ENCODE measurements around the gene SDSL.

- no peak for TF ChIP-seq CTCF (conservative IDR thresholded peaks at IDR 0.05; ENCODE audit: low read depth in 2 of 2)
- TF ChIP-seq REST (IDR thresholded peaks at IDR 0.05; ENCODE audit: unreplicated experiment), result no peak
Measured at GRCh38 chr12:113472191-113473121, 50.3 kb downstream of the SDSL start.

All from GM23338 (cell line).